ENCODE results near the gene AIP.

Gene AIP

GRCh38 chr11:67489885-67490726 is 7.3 kb downstream of the AIP start:
- H3K27ac ChIP-seq: no peak overlapping the region

GRCh38 chr11:67490727-67491065 is 7.9 kb downstream of the AIP start:
- no peak overlapping the region for H3K4me3 ChIP-seq

More at GRCh38 chr11:67489885-67490726, 7.3 kb downstream of the AIP start:
- no peak overlapping the region for H3K4me3 ChIP-seq

GRCh38 chr11:67491276-67492068 is 8.6 kb downstream of the AIP start:
- Histone ChIP-seq H3K27ac (peak overlapping the region in 1 of 21 experiments; percentile 4), H3K4me3 (no peak overlapping the region)

More at GRCh38 chr11:67490727-67491065, 7.9 kb downstream of the AIP start:
- no peak overlapping the region for H3K27ac ChIP-seq

- Histone ChIP-seq H3K27ac (peak overlapping the region in 2 of 21 experiments; percentile 4 to 9), H3K4me3 (no peak overlapping the region)
These were observed 9.4 kb downstream of the AIP start for GRCh38 chr11:67492069-67492727.

- H3K4me3 ChIP-seq: no peak overlapping the region
- H3K27ac ChIP-seq: peak overlapping the region in 1 of 21 experiments; percentile 9
These were observed 10.1 kb downstream of the AIP start for GRCh38 chr11:67492801-67493547.

- H3K4me3 ChIP-seq: no peak overlapping the region
- H3K27ac ChIP-seq: no peak overlapping the region
These were observed 10.9 kb downstream of the AIP start for GRCh38 chr11:67493548-67494370.

- H3K27ac ChIP-seq: no peak overlapping the region
- H3K4me3 ChIP-seq: no peak overlapping the region
These were observed 11.8 kb downstream of the AIP start for GRCh38 chr11:67494371-67495233.

- Histone ChIP-seq H3K4me3 (no peak overlapping the region), H3K27ac (no peak overlapping the region)
These were observed 12.6 kb downstream of the AIP start for GRCh38 chr11:67495234-67496005.

GRCh38 chr11:67496113-67496512 is 13.3 kb downstream of the AIP start:
- Histone ChIP-seq H3K4me3 (no peak overlapping the region), H3K27ac (no peak overlapping the region)

GRCh38 chr11:67497656-67498291 is 14.9 kb downstream of the AIP start:
- Histone ChIP-seq H3K27ac (peak overlapping the region in 1 of 21 experiments; percentile 3), H3K4me3 (no peak overlapping the region)

GRCh38 chr11:67498544-67498972 is 15.7 kb downstream of the AIP start:
- no peak overlapping the region for H3K27ac ChIP-seq
- H3K4me3 ChIP-seq: no peak overlapping the region

- Histone ChIP-seq H3K27ac (no peak overlapping the region), H3K4me3 (no peak overlapping the region)
These were observed 17.1 kb downstream of the AIP start for GRCh38 chr11:67499808-67500483.

- Histone ChIP-seq H3K27ac (no peak overlapping the region), H3K4me3 (no peak overlapping the region)
These were observed 17.6 kb downstream of the AIP start for GRCh38 chr11:67500484-67500821.

- no peak overlapping the region for H3K27ac ChIP-seq
- H3K4me3 ChIP-seq: no peak overlapping the region
These were observed 18.2 kb downstream of the AIP start for GRCh38 chr11:67500831-67501715.

- H3K27ac ChIP-seq: no peak overlapping the region
- H3K4me3 ChIP-seq: no peak overlapping the region
These were observed 19.0 kb downstream of the AIP start for GRCh38 chr11:67501854-67502253.

All from skin epidermis (tissue), 12 donors.